Measurements from ENCODE around the gene MOB3C.

Gene MOB3C

GRCh38 chr1:46603858-46604549 lies 12.6 kb downstream of the MOB3C start, which contains the start of gene MKNK1:
TSS of gene MKNK1 (minus strand) at chr1:46604268. CDS start at chr1:46583327, 20,941 bp downstream.
- DNase-seq: peak; percentile 87

- DNase-seq: no peak
Observed at GRCh38 chr1:46603481-46603857, 13.1 kb downstream of the MOB3C start.

- no peak for DNase-seq
Observed at GRCh38 chr1:46601257-46602007, 15.2 kb downstream of the MOB3C start.

GRCh38 chr1:46599059-46599970 lies 17.3 kb downstream of the MOB3C start:
- no peak for DNase-seq

GRCh38 chr1:46596846-46597245 lies 19.8 kb downstream of the MOB3C start:
- no peak for DNase-seq

GRCh38 chr1:46596036-46596435 lies 20.6 kb downstream of the MOB3C start:
- no peak for DNase-seq

GRCh38 chr1:46595127-46595526 lies 21.5 kb downstream of the MOB3C start:
- DNase-seq: no peak

- no peak for DNase-seq
Observed at GRCh38 chr1:46594063-46594462, 22.5 kb downstream of the MOB3C start.

- DNase-seq: no peak
Observed at GRCh38 chr1:46592823-46593222, 23.8 kb downstream of the MOB3C start.

GRCh38 chr1:46589529-46589928 lies 27.1 kb downstream of the MOB3C start:
- DNase-seq: no peak

- no peak for DNase-seq
Observed at GRCh38 chr1:46587069-46587468, 29.5 kb downstream of the MOB3C start.

GRCh38 chr1:46585312-46585938 lies 31.2 kb downstream of the MOB3C start:
- no peak for DNase-seq

- no peak for DNase-seq
Observed at GRCh38 chr1:46583494-46583893, 33.1 kb downstream of the MOB3C start.

GRCh38 chr1:46582972-46583371 lies 33.6 kb downstream of the MOB3C start:
- no peak for DNase-seq

- DNase-seq: no peak
Observed at GRCh38 chr1:46581681-46582455, 34.7 kb downstream of the MOB3C start.

- DNase-seq: no peak
Observed at GRCh38 chr1:46580140-46580903, 36.3 kb downstream of the MOB3C start.

GRCh38 chr1:46577671-46578070 lies 38.9 kb downstream of the MOB3C start:
- DNase-seq: no peak

GRCh38 chr1:46576596-46576995 lies 40.0 kb downstream of the MOB3C start:
- DNase-seq: no peak

- no peak for DNase-seq
Observed at GRCh38 chr1:46575778-46576177, 40.8 kb downstream of the MOB3C start.

- DNase-seq: peak; percentile 60
Observed at GRCh38 chr1:46575300-46575699, 41.3 kb downstream of the MOB3C start.

GRCh38 chr1:46571691-46572225 lies 44.9 kb downstream of the MOB3C start:
- no peak for DNase-seq
